ENCODE measurements around the gene CSK. TPM values are rescaled to one million over a fixed set of nuclear protein-coding genes. Genes with fewer than 3 reads are reported as not detected.

CSK gene
- total and polyA plus RNA-seq, 2 of the 8 experiments (the other 6 are each of a cell fraction or from before 2014, with no cell fraction given), result 13.7 to 50.2 TPM

GRCh38 chr15:74842581-74843444 lies 60.9 kb downstream of the CSK start, which contains the start of gene ULK3 (continued):
- no peak for TF ChIP-seq KDM1A (IDR thresholded peaks at IDR 0.05; ENCODE audit: borderline replicate concordance, low read length)
- no peak for TF ChIP-seq EP300 (IDR thresholded peaks at IDR 0.05; ENCODE audit: borderline replicate concordance in 1 of 2, low read depth in 2 of 2, low read length in 2 of 2)
- TF ChIP-seq KDM4A (IDR thresholded peaks at IDR 0.05; ENCODE audit: low read depth, low read length, severe bottlenecking), result peak; percentile 87
- TF ChIP-seq RBBP5 (IDR thresholded peaks at IDR 0.05; ENCODE audit: borderline replicate concordance, low read depth, low read length), result no peak
- TF ChIP-seq EGR1 (IDR thresholded peaks at IDR 0.05; ENCODE audit: borderline replicate concordance, low read depth, low read length), result no peak
- no peak for TF ChIP-seq NRF1 (IDR thresholded peaks at IDR 0.05; ENCODE audit: low read depth, low read length)
- TF ChIP-seq JUND (IDR thresholded peaks at IDR 0.05; ENCODE audit: low read length), result no peak
- no peak for TF ChIP-seq HDAC6 (IDR thresholded peaks at IDR 0.05; ENCODE audit: low read depth, low read length)
- TF ChIP-seq ATF3 (IDR thresholded peaks at IDR 0.05; ENCODE audit: insufficient read depth, low read depth, low read length), result peak; percentile 60; the same call in 1 of the 2 replicates
- no peak for TF ChIP-seq SIX5 (IDR thresholded peaks at IDR 0.05; ENCODE audit: low read depth, low read length)
